ENCODE measurements around the gene MCF2L.

DNA sequence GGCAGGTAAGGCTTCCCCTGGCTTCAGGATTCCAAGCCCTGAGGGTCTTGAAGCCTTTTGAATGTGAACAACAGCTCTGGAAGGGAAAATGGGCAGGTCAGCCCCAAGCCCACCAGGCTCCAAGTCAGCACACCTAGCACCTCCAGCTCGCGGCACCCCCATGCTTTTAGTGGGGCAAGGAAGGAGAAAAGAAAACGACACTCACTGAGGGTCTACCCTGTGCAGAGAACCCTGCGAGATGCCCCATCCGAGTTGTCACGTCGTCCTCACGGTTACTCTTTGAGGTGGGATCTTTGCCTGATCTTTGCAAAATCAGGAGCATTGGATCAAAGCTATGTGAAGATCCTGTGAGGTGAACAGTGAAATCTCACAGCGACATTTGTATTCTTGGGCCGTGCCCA, 147.9 kb downstream of the MCF2L start:
- TF ChIP-seq, protein P1, sequence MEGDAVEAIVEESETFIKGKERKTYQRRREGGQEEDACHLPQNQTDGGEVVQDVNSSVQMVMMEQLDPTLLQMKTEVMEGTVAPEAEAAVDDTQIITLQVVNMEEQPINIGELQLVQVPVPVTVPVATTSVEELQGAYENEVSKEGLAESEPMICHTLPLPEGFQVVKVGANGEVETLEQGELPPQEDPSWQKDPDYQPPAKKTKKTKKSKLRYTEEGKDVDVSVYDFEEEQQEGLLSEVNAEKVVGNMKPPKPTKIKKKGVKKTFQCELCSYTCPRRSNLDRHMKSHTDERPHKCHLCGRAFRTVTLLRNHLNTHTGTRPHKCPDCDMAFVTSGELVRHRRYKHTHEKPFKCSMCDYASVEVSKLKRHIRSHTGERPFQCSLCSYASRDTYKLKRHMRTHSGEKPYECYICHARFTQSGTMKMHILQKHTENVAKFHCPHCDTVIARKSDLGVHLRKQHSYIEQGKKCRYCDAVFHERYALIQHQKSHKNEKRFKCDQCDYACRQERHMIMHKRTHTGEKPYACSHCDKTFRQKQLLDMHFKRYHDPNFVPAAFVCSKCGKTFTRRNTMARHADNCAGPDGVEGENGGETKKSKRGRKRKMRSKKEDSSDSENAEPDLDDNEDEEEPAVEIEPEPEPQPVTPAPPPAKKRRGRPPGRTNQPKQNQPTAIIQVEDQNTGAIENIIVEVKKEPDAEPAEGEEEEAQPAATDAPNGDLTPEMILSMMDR (conservative IDR thresholded peaks at IDR 0.05; ENCODE audit: low read depth, low read length) = no peak
- no peak for TF ChIP-seq EZH2 (IDR thresholded peaks at IDR 0.05; ENCODE audit: borderline replicate concordance, low read depth, low read length, poor library complexity, severe bottlenecking)
